GM23338 (cell line): ENCODE measurements around the gene AAR2.

Experiments
- EZH2 ChIP-seq: fragments of 200-600 bp; sonication (generic); IDR thresholded peaks from one replicate; pipeline ENCODE4 v1.8.0; 2017; ENCODE audit warnings: antibody characterized with exemption, mild to moderate bottlenecking, low read depth; ENCODE audit not compliant: unreplicated experiment
- EZH2phosphoT487 ChIP-seq: fragments of 200-600 bp; sonication (generic); IDR thresholded peaks from one replicate; pipeline ENCODE4 v1.8.1; 2018; ENCODE audit warnings: antibody characterized with exemption; ENCODE audit not compliant: unreplicated experiment
- NANOG ChIP-seq: IDR thresholded peaks from 2 replicates; pipeline ENCODE4 v1.6.1; 2016; ENCODE audit warnings: antibody characterized with exemption, borderline replicate concordance
- POLR2AphosphoS5 ChIP-seq: IDR thresholded peaks from 2 replicates; pipeline ENCODE4 v1.6.1; 2016; ENCODE audit warnings: antibody characterized with exemption, low read depth
- REST ChIP-seq: IDR thresholded peaks from one replicate; pipeline ENCODE4 v1.6.1; 2018; ENCODE audit warnings: antibody characterized with exemption; ENCODE audit not compliant: unreplicated experiment
- ZNF114 ChIP-seq: fragments of 250-450 bp; sonication (Bioruptor Pico); IDR thresholded peaks from 2 replicates; pipeline ENCODE4 v1.5.0; 2020; ENCODE audit warnings: mild to moderate bottlenecking, moderate library complexity
- TF ChIP-seq, protein P1 (sequence below), 2 experiments: fragments of 200-600 bp in 1 of 2; sonication (generic) in 1 of 2; conservative IDR thresholded peaks; 2 replicates each; pipeline versions ENCODE4 v1.5.1 to v1.6.1; 2016 to 2017; ENCODE audit warnings: antibody characterized with exemption in 2 of 2, low read depth in 2 of 2, mild to moderate bottlenecking in 2 of 2, moderate library complexity in 1 of 2

- TF ChIP-seq EZH2 (no peak), ZNF114 (CRISPR knock-in tag) (no peak), REST (no peak), NANOG (no peak), POLR2AphosphoS5 (no peak), EZH2phosphoT487 (no peak)
- TF ChIP-seq, protein P1, sequence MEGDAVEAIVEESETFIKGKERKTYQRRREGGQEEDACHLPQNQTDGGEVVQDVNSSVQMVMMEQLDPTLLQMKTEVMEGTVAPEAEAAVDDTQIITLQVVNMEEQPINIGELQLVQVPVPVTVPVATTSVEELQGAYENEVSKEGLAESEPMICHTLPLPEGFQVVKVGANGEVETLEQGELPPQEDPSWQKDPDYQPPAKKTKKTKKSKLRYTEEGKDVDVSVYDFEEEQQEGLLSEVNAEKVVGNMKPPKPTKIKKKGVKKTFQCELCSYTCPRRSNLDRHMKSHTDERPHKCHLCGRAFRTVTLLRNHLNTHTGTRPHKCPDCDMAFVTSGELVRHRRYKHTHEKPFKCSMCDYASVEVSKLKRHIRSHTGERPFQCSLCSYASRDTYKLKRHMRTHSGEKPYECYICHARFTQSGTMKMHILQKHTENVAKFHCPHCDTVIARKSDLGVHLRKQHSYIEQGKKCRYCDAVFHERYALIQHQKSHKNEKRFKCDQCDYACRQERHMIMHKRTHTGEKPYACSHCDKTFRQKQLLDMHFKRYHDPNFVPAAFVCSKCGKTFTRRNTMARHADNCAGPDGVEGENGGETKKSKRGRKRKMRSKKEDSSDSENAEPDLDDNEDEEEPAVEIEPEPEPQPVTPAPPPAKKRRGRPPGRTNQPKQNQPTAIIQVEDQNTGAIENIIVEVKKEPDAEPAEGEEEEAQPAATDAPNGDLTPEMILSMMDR (conservative IDR thresholded peaks at IDR 0.05; ENCODE audit: low read depth in 2 of 2) = no peak
These were observed 17.8 kb downstream of the AAR2 start for GRCh38 chr20:36254076-36254475.
